ENCODE measurements around the gene PXMP2. TPM values are rescaled to one million over a fixed set of nuclear protein-coding genes. Genes with fewer than 3 reads are reported as not detected.

Gene PXMP2
- polyA plus RNA-seq, 2 of the 4 experiments (the other 2 are of a cell fraction) = 18.7 to 21.3 TPM

DNA sequence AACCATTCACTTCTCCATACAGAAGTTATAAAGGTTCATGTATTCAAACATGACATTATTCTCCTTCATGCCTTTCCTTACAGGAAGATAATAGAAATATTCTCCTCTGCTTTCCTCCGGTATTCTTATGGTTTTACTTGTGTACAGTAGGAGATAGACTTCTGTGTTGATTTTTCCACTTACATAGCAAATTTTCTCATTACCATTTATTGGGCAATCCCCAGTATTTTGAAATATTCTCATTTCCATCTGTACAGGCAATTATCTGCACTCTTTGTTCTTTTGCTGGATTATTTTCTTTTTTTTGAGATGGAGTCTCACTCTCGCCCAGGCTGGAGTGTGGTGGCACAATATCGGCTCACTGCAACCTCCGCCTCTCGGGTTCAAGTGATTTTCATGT, 11.0 kb downstream of the PXMP2 start:
- Histone ChIP-seq H3K4me3 (no peak overlapping the region), H3K9me3 (no peaks in the 10 kb centered on the region), H3K27ac (no peak overlapping the region), H3K4me2 (no peak overlapping the region), H3K4me1 (peaks cover 14% of the 10 kb centered on the region)
- DNase-seq (ENCODE audit: low read depth in 1 of 2, low spot score in 1 of 2) = no peak
- FAIRE-seq = no peak
- 76% methylated on average over 5 of the region's 5 CpGs for WGBS (ENCODE audit: missing lambda C conversion rate)
- TF ChIP-seq NFE2L2 (conservative IDR thresholded peaks at IDR 0.05; ENCODE audit: low read length) = no peak
- TF ChIP-seq, protein P1, sequence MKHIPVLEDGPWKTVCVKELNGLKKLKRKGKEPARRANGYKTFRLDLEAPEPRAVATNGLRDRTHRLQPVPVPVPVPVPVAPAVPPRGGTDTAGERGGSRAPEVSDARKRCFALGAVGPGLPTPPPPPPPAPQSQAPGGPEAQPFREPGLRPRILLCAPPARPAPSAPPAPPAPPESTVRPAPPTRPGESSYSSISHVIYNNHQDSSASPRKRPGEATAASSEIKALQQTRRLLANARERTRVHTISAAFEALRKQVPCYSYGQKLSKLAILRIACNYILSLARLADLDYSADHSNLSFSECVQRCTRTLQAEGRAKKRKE (CRISPR knock-in tag; IDR thresholded peaks at IDR 0.05; ENCODE audit: low read depth) = no peak
- no peak for TF ChIP-seq HEYL (CRISPR knock-in tag; IDR thresholded peaks at IDR 0.05)
- no peak for TF ChIP-seq TFCP2L1 (CRISPR knock-in tag; IDR thresholded peaks at IDR 0.05)
- no peak for TF ChIP-seq KDM1A (IDR thresholded peaks at IDR 0.05; ENCODE audit: low read depth)
- TF ChIP-seq, protein P2, sequence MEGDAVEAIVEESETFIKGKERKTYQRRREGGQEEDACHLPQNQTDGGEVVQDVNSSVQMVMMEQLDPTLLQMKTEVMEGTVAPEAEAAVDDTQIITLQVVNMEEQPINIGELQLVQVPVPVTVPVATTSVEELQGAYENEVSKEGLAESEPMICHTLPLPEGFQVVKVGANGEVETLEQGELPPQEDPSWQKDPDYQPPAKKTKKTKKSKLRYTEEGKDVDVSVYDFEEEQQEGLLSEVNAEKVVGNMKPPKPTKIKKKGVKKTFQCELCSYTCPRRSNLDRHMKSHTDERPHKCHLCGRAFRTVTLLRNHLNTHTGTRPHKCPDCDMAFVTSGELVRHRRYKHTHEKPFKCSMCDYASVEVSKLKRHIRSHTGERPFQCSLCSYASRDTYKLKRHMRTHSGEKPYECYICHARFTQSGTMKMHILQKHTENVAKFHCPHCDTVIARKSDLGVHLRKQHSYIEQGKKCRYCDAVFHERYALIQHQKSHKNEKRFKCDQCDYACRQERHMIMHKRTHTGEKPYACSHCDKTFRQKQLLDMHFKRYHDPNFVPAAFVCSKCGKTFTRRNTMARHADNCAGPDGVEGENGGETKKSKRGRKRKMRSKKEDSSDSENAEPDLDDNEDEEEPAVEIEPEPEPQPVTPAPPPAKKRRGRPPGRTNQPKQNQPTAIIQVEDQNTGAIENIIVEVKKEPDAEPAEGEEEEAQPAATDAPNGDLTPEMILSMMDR (IDR thresholded peaks at IDR 0.05) = no peak
- TF ChIP-seq ESRRA (IDR thresholded peaks at IDR 0.05; ENCODE audit: borderline replicate concordance, low read length) = no peak
- no peak for TF ChIP-seq GATA3 (IDR thresholded peaks at IDR 0.05; ENCODE audit: borderline replicate concordance)
- no peak for ATAC-seq
- ChIA-PET POLR2A (interaction anchor here (0.6 kb wide), 1 partner anchor 967 kb away, joined by 5 read pairs; no protein-coding TSS in a partner anchor), CTCF (no interaction called here)

DNA sequence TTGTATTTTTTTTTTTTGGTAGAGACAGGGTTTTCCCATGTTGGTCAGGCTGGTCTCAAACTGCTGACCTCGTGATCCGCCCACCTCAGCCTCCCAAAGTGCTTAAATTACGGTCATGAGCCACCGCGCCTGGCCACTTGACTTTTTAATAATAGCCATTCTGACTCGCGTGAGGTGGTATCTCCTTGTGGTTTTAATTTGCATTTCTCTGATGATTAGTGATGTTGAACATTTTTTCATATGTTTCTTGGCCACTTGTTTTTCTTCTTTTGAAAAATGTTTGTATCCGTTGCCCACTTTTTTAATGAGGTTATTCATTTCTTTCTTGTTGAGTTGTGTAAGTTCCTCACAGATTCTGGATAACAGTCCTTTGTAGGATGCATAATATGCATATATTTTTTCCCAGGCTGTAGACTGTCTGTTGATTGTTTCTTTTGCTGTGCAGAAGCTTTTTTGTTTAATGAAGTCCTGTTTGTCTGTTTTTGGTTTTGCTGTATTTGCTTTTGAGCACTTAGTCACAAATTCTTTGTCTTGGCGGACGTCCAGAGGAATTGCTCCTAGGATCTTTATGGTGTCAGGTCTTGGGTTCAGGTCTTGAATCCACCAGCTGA, 12.9 kb downstream of the PXMP2 start:
- H3K27ac ChIP-seq = no peak overlapping the region
- H3K9me3 ChIP-seq = no peaks in the 10 kb centered on the region
- FAIRE-seq (no peak), DNase-seq (ENCODE audit: low read depth in 1 of 2, low spot score in 1 of 2) (peak in 1 of 2 experiments; percentile 78), ATAC-seq (peak in 1 of 2 experiments; percentile 56; a peak in 3 of 6 replicates)
- 65% methylated on average over 10 of the region's 10 CpGs for WGBS (ENCODE audit: missing lambda C conversion rate)
- H3K4me2 ChIP-seq = peak overlapping the region; percentile 59
- no peak for TF ChIP-seq FOSL2 (IDR thresholded peaks at IDR 0.05)
- peak; percentile 46 for TF ChIP-seq FOSL2 (CRISPR knock-in tag; IDR thresholded peaks at IDR 0.05)
- TF ChIP-seq, protein P3, sequence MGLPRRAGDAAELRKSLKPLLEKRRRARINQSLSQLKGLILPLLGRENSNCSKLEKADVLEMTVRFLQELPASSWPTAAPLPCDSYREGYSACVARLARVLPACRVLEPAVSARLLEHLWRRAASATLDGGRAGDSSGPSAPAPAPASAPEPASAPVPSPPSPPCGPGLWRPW (IDR thresholded peaks at IDR 0.05) = no peak
- TF ChIP-seq NFE2L2 (conservative IDR thresholded peaks at IDR 0.05; ENCODE audit: low read length) = no peak
- TF ChIP-seq PHF8 (IDR thresholded peaks at IDR 0.05; ENCODE audit: borderline replicate concordance, low read depth) = no peak
- TF ChIP-seq CHD4 (IDR thresholded peaks at IDR 0.05; ENCODE audit: borderline replicate concordance) = no peak
- no peak overlapping the region for H3K4me3 ChIP-seq
- peaks cover 14% of the 10 kb centered on the region for H3K4me1 ChIP-seq
- POLR2A ChIA-PET = interaction anchor here (0.7 kb wide), 1 partner anchor 61 kb away, joined by 5 read pairs; no protein-coding TSS in a partner anchor
- CTCF ChIA-PET = interaction anchor here (1.8 kb wide), 1 partner anchor 8 kb away, joined by 8 read pairs; no protein-coding TSS in a partner anchor

DNA sequence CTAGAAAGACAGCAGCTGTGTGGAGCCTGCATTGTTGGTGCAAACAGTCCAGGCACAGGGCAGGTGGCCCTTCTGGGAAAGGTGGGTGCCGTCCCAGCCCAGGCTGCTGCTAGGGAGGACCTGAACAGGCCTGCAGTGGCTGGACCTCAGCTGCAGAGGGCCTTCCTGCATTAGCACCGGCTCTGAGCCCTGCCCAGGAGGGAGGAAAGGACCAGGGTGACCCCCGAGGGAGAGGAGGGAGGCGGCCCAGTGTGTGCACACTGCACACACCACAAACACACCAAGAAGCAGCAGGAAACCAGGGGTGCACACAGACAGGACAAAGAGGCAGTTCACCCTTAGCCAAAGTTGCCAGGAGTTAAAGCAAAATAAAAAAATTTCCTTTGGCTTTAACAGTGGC, 15.3 kb downstream of the PXMP2 start:
- H3K27ac ChIP-seq = no peak overlapping the region
- peak in 1 of 2 experiments; percentile 17; a peak in 1 of 5 replicates for TF ChIP-seq RAD21 (conservative IDR thresholded peaks at IDR 0.05 in 1 of 2, IDR thresholded peaks at IDR 0.05 in 1 of 2)
- no peak for TF ChIP-seq NFE2L2 (conservative IDR thresholded peaks at IDR 0.05; ENCODE audit: low read length)
- TF ChIP-seq, protein P4, sequence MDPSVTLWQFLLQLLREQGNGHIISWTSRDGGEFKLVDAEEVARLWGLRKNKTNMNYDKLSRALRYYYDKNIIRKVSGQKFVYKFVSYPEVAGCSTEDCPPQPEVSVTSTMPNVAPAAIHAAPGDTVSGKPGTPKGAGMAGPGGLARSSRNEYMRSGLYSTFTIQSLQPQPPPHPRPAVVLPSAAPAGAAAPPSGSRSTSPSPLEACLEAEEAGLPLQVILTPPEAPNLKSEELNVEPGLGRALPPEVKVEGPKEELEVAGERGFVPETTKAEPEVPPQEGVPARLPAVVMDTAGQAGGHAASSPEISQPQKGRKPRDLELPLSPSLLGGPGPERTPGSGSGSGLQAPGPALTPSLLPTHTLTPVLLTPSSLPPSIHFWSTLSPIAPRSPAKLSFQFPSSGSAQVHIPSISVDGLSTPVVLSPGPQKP (IDR thresholded peaks at IDR 0.05; ENCODE audit: low read depth, low read length) = no peak
- no peak for TF ChIP-seq RARB (CRISPR knock-in tag; IDR thresholded peaks at IDR 0.05)
- no peak for TF ChIP-seq JUN (IDR thresholded peaks at IDR 0.05)
- H3K4me3 ChIP-seq = no peak overlapping the region
- no peak overlapping the region for H3K4me2 ChIP-seq
- DNase-seq (ENCODE audit: low read depth in 1 of 2, low spot score in 1 of 2) (no peak), FAIRE-seq (no peak), ATAC-seq (peak; percentile 79 to 82)
- peaks cover 5% of the 10 kb centered on the region; the same call in 2 of the 3 replicates for H3K9me3 ChIP-seq
- ChIA-PET POLR2A (interaction anchor here (1.2 kb wide), 1 partner anchor 8 kb away, joined by 3 read pairs; the partner anchor contains the start of gene PGAM5), CTCF (interaction anchor here (1.4 to 2.0 kb wide), 2 partner anchors 10 to 64 kb away, joined by 3 to 5 read pairs; no protein-coding TSS in a partner anchor)
- 53% methylated on average over 4 of the region's 4 CpGs for WGBS (ENCODE audit: missing lambda C conversion rate)
- peaks cover 14% of the 10 kb centered on the region for H3K4me1 ChIP-seq
